CD4-positive, alpha-beta T cell treated with Interferon alpha-2 for 1 hour (primary cell): ENCODE measurements around the gene FARP1.
A peak's percentile ranks its signal among the peaks of the same experiment; 100 is the strongest.
"Not testable (repeated sequence)": the region's sequence is repeated elsewhere in the genome, so short reads cannot be mapped to it uniquely, and the experiment has no call there.

Source experiments
- DNase-seq, 2 donors: peaks; one replicate each; pipeline ENCODE4 v3.0.0-alpha.2; 2020 to 2022

FARP1 gene

DNA sequence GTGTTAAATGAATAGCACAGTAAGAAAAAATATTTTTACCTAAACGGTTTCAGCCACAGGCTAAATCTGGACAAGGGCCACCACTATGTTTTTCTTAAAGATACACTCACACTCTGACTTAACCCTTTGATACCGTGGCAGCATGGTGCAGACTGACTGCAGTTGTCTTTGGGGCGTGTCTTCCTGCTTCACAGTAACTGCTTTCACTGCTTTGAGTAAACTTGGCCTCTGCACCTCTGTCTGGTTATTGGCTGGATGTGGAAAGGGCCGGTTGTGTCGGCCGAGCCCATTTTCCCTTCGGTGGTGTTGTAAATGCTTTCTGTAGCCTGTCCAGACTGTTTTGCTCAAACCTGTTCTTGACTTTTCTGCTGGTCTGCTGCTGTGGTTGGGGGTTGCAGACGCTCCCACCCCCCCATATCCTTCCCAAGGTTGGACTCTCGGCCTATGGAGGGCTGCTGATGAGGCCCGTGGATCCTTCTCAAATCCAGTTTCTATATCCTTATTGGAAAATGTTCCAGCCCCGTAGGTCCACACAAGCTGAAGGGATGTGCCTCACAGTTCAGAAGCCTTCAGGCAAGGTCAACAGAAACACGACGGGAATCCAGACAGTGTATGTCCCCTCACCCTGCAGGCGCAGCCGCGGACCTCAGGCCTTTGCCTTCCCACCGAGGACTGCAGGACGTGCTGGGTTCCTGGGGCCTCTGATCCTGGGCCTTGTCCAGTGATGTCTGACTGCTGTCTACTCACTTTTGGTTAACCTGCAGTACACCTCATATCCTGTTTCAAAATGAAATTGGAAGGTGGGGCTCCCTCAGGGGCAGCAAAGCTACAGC, 124.4 kb downstream of the FARP1 start:
- no peak for DNase-seq

DNA sequence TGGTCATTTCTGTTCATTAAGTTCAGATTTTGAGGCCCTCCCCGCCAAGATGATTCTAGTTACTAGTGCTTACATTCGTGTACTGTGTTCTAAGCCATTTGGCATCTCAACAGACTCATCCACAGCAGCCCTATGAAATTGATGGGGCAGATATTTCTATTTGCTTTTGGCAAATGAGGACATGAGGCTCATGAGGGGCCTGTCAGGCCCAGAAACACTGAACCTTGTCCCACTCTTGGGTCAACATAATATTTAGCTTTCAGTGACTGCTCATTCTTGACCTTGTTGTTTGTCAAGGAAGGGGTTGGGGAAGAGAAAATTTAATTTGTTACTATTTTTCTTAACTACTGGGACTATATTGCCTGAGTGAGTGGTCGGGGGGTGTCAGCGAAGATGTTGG, 126.5 kb downstream of the FARP1 start:
- no peak for DNase-seq

DNA sequence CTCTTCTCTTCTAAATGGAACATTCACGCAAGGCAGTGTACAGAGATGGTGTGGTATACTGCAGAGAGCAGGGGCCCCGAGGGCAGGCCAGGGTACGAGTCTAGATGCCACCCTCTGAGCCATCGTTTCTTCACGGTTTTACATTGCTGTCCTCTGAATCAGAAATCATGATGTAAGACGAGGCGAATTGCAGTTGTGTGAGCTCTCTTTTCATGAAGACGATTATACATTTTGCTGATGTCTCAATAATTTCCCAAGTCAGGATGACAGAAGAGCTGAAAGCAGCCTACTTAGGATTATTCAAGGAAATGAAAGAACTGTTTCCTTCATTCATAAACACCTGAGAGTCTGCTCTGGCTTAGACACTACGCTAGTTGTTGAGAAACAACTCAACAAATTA, 127.9 kb downstream of the FARP1 start:
- no peak for DNase-seq

DNA sequence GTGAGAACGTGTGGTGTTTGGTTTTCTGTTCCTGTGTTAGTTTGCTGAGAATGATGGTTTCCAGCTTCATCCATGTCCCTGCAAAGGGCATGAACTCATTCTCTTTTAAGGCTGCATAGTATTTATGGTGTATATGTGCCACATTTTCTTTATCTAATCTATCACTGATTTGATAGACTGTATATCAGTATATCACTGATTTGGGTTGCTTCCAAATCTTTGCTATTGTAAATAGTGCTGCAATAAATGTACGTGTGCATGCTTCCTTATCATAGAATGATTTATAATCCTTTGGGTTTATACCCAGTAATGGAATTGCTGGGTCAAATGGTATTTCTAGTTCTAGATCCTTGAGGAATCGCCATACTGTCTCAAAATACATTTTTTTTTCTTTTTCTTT, 128.8 kb downstream of the FARP1 start:
- DNase-seq = not testable (repeated sequence)

DNA sequence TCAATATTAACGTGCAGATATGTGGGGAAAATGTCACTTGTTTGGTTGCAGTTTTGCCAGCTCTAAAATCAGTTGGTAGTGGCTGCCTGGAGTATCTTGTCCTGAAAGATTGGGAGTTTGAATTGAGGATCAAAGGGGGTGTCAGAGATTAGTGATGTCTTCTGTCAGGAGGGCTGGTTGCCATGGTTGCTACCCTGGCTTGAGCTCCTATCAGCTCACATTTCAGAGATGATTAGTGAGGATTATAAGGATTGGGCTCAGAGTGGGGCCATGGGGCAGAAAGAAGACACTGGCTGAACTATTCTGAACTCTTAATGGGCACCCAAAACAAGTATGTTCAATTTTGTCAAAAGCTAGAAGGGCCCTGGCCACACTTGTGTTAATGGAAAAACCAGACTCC, 129.7 kb downstream of the FARP1 start:
- DNase-seq = no peak

DNA sequence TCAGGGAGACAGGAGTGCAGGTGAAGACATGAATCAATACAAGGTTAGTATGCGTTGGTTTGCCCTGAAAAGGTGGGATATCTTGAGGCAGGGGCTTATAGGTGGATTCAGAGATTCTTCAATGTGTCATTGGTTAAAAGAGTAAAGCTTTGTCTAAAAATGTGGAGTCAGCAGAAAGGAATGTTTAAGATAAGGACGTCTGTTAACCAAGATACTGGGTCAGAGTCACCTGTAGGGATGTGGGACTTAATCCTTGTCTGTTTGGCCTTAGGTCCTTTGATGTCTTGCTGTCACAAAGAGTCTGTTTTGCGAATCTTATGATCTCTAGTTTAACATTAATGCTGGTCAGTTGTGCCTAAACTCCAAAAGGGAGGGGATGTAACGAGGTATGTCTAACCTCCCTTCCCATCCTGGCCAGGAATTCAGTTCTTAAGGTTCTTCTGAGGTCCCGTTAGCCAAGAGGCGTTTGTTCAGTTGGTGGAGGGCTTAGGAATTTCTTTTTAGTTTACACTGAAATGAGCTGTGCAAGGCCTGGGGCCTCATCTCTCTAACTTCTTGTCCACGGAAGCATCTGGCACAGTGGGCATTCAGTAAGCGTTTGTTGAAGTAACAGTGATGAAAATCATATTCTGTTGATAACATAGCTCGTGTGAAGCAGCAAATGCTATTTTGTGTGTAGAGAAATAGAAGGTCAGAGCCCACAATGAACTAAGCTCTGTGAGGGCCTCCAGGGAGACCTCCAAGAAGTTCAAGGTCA, 130.4 kb downstream of the FARP1 start:
- no peak for DNase-seq

DNA sequence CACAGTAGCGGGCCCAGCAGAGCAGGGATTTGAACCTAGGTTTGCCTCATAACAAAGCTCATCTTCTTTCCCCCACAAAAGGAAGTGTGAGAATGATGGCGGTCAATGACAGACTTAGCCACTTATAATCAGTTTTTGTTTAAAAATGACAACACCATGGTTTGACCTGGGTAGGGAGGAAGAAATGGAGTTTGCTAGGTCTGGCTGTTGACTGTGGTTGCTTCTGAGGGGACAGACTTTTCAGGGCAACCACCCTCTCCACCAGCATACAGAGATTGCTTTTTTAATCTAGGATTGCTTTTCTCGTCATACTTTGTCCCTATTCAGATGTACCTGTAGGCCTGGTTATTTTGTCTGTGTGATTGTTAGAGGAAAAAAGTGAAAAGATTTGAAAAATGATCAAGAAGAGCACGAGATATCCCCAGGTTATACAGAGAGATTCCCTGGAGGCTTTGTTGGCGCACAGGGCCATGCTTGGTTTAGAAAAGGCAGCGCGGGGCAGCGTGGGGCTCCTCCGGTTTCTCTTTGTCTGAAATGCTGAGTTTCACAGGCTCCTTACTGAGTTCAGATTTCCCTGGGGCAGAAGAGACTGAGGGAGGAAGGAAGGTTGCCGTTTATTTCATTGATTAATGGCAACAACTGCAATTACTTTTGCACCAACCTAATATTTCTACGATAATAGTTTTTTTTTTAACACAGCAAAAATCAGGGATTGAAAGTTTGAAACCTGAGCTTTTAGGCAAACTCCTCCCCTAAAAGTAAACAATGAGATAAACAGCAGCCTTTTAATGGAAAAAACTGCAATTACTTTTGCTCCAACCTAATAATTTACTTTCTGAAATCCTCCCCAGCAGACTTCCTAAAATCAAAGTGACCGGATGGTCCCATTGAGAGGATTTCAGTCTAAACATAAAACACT, 131.2 kb downstream of the FARP1 start:
- no peak for DNase-seq

DNA sequence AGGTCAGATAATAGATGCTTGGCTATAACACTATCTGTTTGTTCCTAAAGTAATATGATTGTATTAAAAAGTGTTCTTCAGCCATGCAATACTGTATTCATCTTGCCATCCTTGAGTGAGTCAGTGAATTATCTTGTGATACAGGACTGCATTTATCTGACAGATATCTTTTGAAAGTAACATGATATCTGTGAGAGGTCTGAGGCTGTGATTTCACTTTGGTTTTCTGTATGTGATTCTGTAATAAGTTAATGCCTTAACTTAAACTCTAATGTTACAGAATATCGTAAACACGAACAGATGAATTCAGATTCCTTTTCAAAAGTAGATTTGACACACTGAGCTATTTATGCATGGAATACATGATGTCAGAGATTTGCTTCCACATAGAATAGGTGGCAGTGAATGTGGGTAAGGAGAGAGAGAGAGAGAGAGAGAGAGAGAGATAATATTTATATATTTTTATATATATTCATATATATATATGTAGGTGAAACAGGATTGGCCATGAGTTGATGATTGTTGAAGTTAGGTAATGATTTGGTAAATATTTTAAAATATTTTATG, 132.1 kb downstream of the FARP1 start:
- DNase-seq = no peak

DNA sequence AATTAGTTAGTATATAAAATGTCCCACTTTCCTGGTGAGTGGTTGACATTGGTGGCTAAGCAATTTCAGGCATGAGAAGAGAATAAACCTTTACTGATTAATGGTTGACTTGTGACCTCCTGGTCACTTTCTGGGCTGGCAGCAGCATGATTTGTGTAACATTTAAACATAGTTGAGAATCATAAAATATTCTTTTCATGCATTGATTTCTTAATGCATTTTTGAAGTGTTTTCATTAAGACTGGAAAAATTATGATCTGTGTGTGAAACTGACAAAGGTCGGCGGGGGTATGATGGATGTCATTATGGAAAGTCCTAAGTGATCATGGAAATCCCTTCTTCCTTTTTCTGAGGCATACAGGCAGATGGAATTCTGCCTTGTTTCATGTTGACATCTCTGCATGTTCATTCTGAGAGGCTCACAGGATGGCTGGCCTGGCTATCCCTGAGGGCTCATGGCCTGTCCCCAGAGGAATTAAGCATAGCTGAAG, 132.8 kb downstream of the FARP1 start:
- DNase-seq = no peak

DNA sequence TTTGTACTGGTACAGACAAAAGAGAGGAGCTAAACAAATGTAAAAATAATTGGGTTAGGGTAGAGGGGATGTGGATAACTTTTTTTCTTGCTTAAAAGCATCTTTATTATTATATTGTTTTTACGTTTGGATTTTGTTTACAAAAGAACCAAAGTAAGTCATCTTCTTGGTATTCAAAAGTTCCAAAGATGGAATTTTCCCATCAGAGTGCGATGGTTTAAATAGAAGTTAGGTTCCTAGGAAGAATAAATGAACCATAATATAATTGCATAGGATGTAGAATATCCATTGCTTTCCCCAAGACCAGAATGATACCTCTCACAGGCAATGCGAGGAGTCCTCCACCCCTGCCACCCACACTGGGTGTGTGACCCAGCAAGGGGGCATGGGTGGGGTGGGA, 133.6 kb downstream of the FARP1 start:
- no peak for DNase-seq

DNA sequence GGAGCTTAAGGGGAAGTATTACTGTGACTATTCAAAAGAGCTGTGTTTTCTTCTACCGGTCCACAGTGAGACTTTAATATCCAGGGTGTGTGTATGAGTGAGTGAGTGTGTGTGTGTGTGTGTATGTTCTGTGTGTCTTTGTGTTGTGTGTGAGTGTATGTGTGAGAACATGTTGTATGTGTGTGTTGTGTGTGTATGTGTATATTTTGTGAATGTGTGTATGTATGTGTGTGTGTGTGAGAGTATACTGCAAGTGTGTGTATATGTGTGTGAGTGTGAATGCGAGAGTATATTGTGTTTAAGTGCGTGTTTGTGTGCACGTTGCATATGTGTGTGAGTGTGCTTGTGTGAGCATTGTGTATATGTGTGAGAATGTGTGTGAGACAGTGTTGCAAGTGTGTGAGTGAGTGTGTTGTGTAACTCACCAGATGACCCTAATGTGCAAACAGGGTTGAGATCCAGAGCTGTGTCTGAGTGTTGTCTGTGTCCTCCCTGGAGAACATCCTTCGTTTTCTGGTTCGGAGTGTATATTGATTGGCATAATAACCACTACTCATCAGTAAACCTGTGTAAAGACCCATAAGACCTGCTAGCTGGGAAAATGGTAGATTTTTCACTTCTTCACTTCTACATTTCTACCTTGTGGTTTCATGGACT, 135.3 kb downstream of the FARP1 start:
- DNase-seq = no peak

DNA sequence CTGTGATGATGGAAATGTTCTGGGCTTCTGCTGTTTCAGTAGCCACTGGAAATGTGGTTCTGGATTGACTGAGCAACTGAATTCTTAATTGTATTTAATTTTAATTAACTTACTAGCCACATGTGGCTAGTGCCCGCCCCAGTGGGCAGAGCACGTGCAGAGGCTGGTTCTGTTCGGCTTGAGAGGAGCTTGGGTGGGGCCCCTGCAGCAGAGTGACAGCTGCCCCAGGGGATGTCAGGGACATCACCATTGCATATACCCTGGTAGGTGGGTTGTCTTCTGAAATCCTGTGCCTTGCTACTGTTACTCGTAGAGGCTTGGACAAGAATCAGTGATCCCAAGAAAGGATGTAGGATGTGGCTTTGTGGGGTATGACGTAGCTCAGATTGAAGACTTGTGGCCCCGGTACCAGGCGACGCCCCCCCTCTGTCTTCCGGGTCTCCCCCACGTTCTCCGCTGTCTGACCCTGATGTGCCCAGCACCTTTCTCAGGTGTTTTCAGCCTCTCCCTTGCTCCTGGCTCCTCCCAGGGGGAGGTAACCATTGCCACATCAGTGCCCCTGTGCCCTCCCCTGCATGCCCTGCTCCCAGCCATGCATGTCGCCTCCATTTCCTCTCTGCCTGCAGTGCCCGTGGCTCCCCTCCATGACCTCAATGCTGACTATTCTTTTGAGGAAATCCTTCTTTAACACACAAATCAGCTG, 136.7 kb downstream of the FARP1 start:
- DNase-seq = peak; percentile 3

DNA sequence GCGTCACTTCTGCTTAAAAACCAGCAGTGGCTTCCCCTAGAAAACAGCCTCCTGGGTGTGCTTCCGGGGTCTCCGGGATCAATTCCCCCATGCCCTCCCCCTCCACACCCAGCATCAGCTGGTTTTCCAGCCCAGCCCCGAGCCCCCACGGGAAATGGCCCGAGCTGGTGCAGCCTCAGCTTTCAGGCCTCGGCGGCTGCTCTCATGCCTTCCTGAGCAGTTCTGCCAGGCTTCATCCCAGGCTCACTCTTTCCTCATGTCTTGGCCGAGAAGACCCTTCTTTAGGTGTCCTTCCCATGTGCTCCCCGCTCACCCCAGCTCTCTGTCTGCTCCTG, 137.2 kb downstream of the FARP1 start:
- DNase-seq = no peak

DNA sequence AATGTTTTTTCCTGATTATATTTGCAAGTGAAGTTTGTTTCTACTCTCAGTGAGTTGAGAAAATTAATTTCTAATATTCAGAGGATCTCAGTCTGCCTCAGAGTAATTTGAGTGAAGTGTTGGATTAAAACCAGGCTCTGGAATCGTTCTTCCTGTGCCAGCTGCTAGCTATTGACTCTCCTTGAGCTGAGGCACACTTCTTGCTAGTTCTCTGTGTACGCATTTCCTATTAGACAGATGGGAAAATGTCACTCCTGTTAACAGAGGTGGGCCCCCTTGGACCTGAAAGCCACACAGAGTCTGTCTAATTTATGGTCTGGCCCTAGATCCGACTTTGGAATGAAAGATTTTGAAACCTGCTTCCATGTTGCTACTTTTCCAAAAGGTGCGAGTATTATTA, 141.8 kb downstream of the FARP1 start:
- DNase-seq = no peak

DNA sequence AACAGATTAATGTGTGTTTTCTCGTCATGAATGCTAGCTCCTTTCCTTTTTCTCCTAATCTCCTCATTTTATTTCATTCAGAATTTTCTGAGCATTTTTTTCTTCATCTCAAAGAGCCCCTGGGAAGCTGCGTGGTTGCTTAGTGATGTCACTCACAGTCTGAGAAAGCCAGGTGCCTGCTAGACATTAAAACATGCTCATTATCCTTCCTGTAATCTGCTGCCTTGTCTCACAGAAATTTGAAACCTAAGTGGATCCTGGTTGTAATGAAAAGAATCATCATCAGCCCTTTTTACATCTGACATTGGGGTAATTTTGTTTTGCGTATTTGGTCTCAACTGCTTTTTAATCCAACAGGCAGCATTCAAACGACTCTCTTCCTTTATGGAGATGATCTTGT, 142.4 kb downstream of the FARP1 start:
- DNase-seq = no peak

DNA sequence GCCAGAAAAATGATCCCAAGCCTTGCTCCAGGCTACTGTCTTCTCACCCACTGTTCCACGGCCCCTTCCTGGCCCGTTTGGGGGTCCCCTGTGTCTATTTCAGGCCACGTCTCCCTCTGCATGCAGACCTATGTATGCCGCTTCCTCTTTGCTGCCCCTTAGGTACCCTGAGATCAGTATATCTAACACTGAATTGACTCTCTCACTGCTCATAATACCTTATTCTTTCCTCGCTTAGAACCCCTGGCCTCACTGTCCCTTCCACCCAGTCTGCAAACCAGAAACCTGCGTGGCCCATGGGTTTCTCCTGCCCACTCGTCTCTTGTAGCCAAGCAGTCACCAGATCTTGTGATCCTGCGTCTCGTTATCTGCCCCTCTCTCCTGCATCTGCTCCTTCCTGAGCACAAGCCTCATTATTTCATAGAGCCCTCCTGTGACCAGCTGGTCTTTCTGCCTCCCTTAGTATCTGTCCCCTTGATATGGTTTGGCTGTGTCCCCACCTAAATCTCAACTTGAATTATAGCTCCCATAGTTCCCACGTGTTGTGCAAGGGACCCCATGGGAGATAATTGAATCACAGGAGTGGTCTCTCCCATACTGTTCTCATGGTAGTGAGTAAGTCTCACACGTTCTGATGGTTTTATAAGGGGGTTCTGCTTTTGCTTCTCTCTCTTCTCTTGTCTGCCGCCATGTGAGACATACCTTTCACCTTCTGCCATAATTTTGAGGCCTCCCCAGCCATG, 143.1 kb downstream of the FARP1 start:
- no peak for DNase-seq

DNA sequence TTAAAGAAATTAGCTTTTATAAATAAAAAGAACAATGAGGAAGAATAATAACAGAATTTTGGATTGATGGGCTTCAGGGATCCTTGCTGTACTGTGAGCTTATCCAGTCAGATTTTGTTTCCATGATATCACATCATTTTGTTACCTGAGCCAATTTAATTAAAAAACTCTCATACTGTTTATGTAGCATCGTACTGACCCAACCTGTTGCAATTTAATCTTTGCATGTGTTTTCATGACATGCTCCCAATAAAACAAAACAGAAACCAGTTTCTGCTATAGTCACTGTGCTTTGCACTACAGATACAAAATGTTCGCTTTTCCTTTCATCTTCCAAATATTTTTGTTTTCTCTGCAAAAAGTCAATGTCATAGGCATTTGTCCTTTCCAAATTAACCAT, 143.9 kb downstream of the FARP1 start:
- DNase-seq = no peak

DNA sequence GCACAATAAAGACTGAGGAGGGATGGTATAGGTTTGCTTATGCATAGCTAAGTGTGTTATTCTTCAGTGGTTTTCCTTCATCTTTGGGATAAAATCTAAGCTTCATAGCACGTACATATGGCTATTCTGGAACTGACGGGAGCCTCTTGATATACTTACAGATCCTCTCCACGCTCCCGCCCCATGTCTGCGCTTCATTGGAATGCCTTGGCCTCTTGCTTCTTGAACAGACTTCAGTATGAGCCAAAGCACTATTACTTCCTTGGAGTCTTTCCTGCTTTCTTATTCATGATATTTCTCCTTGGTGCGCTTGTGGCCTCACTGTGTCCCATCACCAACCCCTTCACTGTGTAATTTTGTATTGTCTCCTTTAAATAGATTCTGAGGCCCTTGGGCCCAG, 145.3 kb downstream of the FARP1 start:
- no peak for DNase-seq

DNA sequence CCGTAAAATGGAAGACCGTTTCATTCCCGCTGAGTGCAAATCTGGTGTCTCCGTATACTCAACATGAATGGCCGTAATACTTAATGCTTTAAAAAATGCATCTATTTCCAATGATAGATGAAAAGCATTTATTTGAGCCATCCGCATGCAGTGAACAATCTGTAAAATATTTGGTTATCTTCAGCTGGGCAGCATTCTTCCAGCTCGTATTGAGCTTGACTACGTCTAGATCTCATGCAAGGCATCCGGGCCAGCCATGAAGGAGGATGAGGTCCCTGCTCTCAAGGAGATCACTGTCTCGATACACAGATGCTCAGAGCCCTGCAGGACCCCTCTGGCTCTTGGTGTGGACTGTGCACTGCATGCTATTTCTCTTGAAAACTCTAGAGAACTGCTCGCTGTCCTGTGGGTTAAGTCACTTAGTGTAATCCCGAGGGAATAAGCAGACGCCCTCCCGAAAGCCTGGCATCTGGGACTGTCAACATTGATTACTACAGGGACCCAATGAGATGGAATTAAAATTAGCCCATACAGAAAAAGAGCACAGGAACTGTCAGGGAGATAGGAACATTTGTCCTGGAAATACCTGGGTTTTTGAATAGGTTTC, 146.5 kb downstream of the FARP1 start:
- DNase-seq = no peak

DNA sequence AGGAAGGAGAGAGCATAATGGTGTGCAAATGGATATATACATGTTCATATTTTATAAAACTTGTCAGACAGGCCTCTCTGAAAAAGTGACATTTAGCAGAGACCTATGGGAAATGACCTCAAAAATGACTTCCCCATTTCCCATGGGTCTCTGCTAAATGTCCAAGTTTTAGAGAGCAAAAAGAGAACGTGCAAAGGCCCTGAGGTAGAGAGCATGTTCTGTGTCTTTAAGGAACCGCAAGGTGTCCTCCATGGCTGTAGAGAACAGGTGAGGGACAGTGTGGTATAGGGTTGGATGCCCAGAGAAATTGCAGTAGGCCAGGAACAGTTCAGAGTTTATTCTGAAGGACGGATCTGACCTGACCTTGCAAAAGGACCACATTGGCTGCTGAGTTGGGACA, 147.4 kb downstream of the FARP1 start:
- no peak for DNase-seq

DNA sequence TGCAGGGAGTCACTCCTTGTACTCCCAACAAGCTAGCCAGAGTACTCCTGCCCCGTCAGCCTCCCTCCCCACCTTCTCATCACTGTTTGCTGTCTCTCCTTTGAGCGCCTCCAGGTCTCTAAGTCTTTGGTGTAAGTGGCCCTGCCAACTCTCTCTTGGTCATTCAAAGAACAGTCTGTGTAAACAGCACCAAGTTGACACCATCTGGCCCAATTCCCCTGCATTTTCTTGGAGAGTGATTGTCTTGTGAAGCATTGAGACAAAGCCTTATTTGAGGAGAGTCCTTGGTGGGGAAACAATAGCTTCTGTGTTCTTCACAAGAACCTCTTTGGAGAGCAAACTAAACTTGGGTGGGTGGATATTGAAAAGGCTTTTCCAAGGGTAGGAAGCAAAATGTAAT, 148.8 kb downstream of the FARP1 start:
- no peak for DNase-seq
